B cell (primary cell): ENCODE measurements around the gene PPP1R14B.

Experiments used
- CTCF ChIP-seq: fragments of 200-600 bp; IDR thresholded peaks from one replicate; pipeline ENCODE4 v1.8.0; 2022; ENCODE audit warnings: antibody characterized with exemption, mild to moderate bottlenecking
- EZH2 ChIP-seq: IDR thresholded peaks from 2 replicates; pipeline ENCODE4 v1.6.1; 2012; ENCODE audit warnings: borderline replicate concordance, low read depth, mild to moderate bottlenecking, moderate library complexity, low read length; ENCODE audit not compliant: insufficient read depth, poor library complexity, severe bottlenecking

GRCh38 chr11:64230985-64231365 lies 15.8 kb downstream of the PPP1R14B start:
- TF ChIP-seq CTCF (no peak), EZH2 (no peak)
